Measurements from ENCODE around the gene PLD1. TPM values are rescaled to one million over a fixed set of nuclear protein-coding genes. Genes with fewer than 3 reads are reported as not detected.
A peak's percentile ranks its signal among the peaks of the same experiment; 100 is the strongest.

The PLD1 gene
- total and polyA plus RNA-seq, 2 of the 8 experiments (the other 6 are each of a cell fraction or from before 2014, with no cell fraction given): 1.2 to 2.6 TPM

DNA sequence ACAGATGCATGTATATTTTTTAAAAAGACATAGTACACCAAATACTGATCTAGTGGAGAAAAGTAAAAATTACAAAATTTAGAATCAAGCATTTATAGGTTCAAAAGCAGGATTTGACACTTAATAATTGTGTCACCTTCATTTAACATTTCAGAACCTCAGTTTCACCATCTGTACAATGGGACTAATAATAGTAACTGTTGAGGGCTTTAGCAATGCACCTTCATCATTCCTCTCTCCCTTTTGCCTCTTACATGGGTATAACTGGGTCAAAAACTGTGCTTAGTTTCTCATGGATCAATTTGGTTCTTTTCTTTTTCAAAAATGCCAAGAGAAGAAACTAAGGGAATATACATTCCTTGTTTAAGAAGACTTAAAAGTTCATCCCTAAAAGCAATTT lies 27.4 kb upstream of the PLD1 start:
- CTCF ChIA-PET (ENCODE audit: partially characterized antibody): interaction anchor here (1.4 to 3.5 kb wide), 2 partner anchors 9 to 65 kb away, joined by 4 to 25 read pairs; no protein-coding TSS in a partner anchor
- no peak for TF ChIP-seq EP300 (IDR thresholded peaks at IDR 0.05; ENCODE audit: borderline replicate concordance in 1 of 2, low read depth in 2 of 2, low read length in 2 of 2)

More for the DNA sequence above, 27.4 kb upstream of the PLD1 start:
- Histone ChIP-seq H3K27ac (ENCODE audit: low read depth, low read length) (no peak overlapping the region), H2AK5ac (ENCODE audit: low read depth, low read length) (no peak overlapping the region), H4K91ac (replicated peaks; ENCODE audit: insufficient read length, low read length) (no peak overlapping the region), H3K18ac (ENCODE audit: extremely low read depth, low read length) (no peak overlapping the region), H3K23ac (ENCODE audit: insufficient read length) (no peak overlapping the region), H4K8ac (ENCODE audit: extremely low read depth, insufficient read depth, low read length) (no peak overlapping the region), H2BK20ac (ENCODE audit: low read length) (no peak overlapping the region), H3K79me2 (ENCODE audit: control insufficient read depth in 1 of 2, insufficient read depth in 2 of 2, low read length in 2 of 2) (no peaks in the 10 kb centered on the region), H3K4ac (replicated peaks; ENCODE audit: insufficient read length, low read depth, low read length) (no peak overlapping the region), H3K9ac (replicated peaks in 1 of 4; ENCODE audit: extremely low read depth in 1 of 4, low read depth in 3 of 4, low read length in 3 of 4) (no peak overlapping the region), H3K27me3 (replicated peaks in 1 of 4; ENCODE audit: control insufficient read depth in 3 of 4, extremely low read depth in 1 of 4, insufficient read depth in 3 of 4, low read length in 3 of 4) (no peaks in the 10 kb centered on the region), H2AFZ (ENCODE audit: low read length) (peak overlapping the region; percentile 97; the same call in 1 of the 2 replicates), H3K4me2 (ENCODE audit: insufficient read depth in 1 of 2, low read depth in 2 of 2, low read length in 2 of 2) (no peak overlapping the region), H3K36me3 (ENCODE audit: control insufficient read depth in 2 of 4, insufficient read depth in 4 of 4, low read length in 3 of 4) (no peaks in the 10 kb centered on the region), H2BK5ac (ENCODE audit: low read depth, low read length) (no peak overlapping the region), H3K23me2 (ENCODE audit: low read depth, low read length) (no peaks in the 10 kb centered on the region), H3K4me3 (ENCODE audit: extremely low read depth in 1 of 4, insufficient read depth in 2 of 4, low read depth in 3 of 4, low read length in 4 of 4) (no peak overlapping the region), H3K56ac (replicated peaks; ENCODE audit: insufficient read length, low read depth, low read length) (no peak overlapping the region), H2BK120ac (replicated peaks; ENCODE audit: low read depth, low read length) (no peak overlapping the region), H3K14ac (ENCODE audit: insufficient read length) (no peak overlapping the region), H3K9me3 (ENCODE audit: insufficient read depth in 2 of 2, low read depth in 1 of 2, low read length in 1 of 2) (no peaks in the 10 kb centered on the region), H3K4me1 (replicated peaks in 1 of 4; ENCODE audit: control insufficient read depth in 3 of 4, insufficient read depth in 4 of 4, low read length in 3 of 4) (peaks cover 0 to 4% (median 2%) of the 10 kb centered on the region in 4 experiments; a peak in 3 of 7 replicates), H2BK12ac (ENCODE audit: low read depth, low read length) (no peak overlapping the region), H4K5ac (ENCODE audit: insufficient read length, low read depth, low read length) (no peak overlapping the region), H4K20me1 (replicated peaks in 1 of 2; ENCODE audit: control insufficient read depth in 1 of 2, insufficient read depth in 2 of 2, low read length in 2 of 2) (no peaks in the 10 kb centered on the region), H2BK15ac (ENCODE audit: low read length) (no peak overlapping the region), H3K79me1 (ENCODE audit: low read depth, low read length) (no peaks in the 10 kb centered on the region)
- no peak for FAIRE-seq
- POLR2A ChIA-PET (ENCODE audit: partially characterized antibody): no interaction called here
- DNase-seq (ENCODE audit: low read depth in 1 of 2, low spot score in 2 of 2): no peak

Measured in H1 (cell line).